Aorta (tissue), 5 donors: Measurements from ENCODE around the gene GRN. TPM values are rescaled to one million over a fixed set of nuclear protein-coding genes. Genes with fewer than 3 reads are reported as not detected.
"Not testable (repeated sequence)": the region's sequence is repeated elsewhere in the genome, so short reads cannot be mapped to it uniquely, and the experiment has no call there.

Experiments
- ATAC-seq: fragments of 200-7000 bp; cut with Tn5 transposase; one replicate; pipeline ENCODE4 v1.9.1; 2022; ENCODE audit warnings: moderate library complexity; ENCODE audit not compliant: low FRiP score
- DNase-seq, 2 donors: peaks; one replicate each; pipeline ENCODE4 v3.0.0-alpha.2; 2020
- H3K27ac ChIP-seq, 2 donors: one replicate each; pipeline ENCODE4 v1.5.1; 2013; ENCODE audit warnings: low read length in 2 of 2, mild to moderate bottlenecking in 2 of 2, moderate library complexity in 2 of 2, control low read depth in 1 of 2, inconsistent platforms in 1 of 2, low read depth in 1 of 2
- H3K27me3 ChIP-seq, 2 donors: one replicate each; pipeline ENCODE4 v1.6.1; 2013; ENCODE audit warnings: control low read depth in 1 of 2, low read length in 1 of 2, mild to moderate bottlenecking in 1 of 2, moderate library complexity in 1 of 2; ENCODE audit not compliant: insufficient read depth in 2 of 2, control insufficient read depth in 1 of 2
- H3K36me3 ChIP-seq, 2 donors: one replicate each; pipeline ENCODE4 v1.6.1; 2013; ENCODE audit warnings: control low read depth in 1 of 2, low read length in 1 of 2, mild to moderate bottlenecking in 1 of 2; ENCODE audit not compliant: insufficient read depth in 2 of 2, control insufficient read depth in 1 of 2
- H3K4me1 ChIP-seq, 2 donors: one replicate each; pipeline ENCODE4 v1.6.1; 2013; ENCODE audit warnings: low read length in 2 of 2, control low read depth in 1 of 2, mild to moderate bottlenecking in 1 of 2, moderate library complexity in 1 of 2; ENCODE audit not compliant: insufficient read depth in 2 of 2, control insufficient read depth in 1 of 2
- H3K4me3 ChIP-seq, 2 donors: one replicate each; pipeline ENCODE4 v1.5.1; 2013; ENCODE audit warnings: low read length in 2 of 2, control low read depth in 1 of 2, mild to moderate bottlenecking in 1 of 2
- H3K9me3 ChIP-seq: one replicate; pipeline ENCODE4 v1.6.1; 2013; ENCODE audit warnings: mild to moderate bottlenecking, low read length; ENCODE audit not compliant: control insufficient read depth
- WGBS, 2 donors: extraction: QIAGEN DNeasy Blood & Tissue Kit; methylation state at CpG; one replicate each; pipeline ENCODE4 v1.1.7; 2013; 5-methylcytosine and 5-hydroxymethylcytosine counted together
- intact Hi-C, 2 donors: fragments of 100-400 bp; cut with DNase I; formaldehyde crosslinking; loops; one replicate each; pipeline versions ENCODE4 v1.14.2 to v1.15.0; 2022
- polyA plus RNA-seq, 2 donors: library from polyadenylated mRNA; stranded (reverse); fragments of 200-250 nt; gene quantifications; one replicate each; pipeline ENCODE4 v1.2.3, GENCODE V29; 2013
- total RNA-seq, 2 donors: library from RNA; stranded (reverse); fragmentation: NEBNext Ultra II Directional; extraction: Animal tissue kit (Norgen Biotek cat#: 25700); gene quantifications; one replicate each; pipeline ENCODE4 v1.2.1, GENCODE V29; 2021
- donor health status: healthy with polysubstance abuse.
- donor health status: Bipolar disorder and iron deficiency.
- donor health status: DM: no; HTN: no; CAD: no.
- donor health status: DM: no; HTN: no; CAD: no.
- donor health status: DM: yes; HTN: yes; CAD: no.

Gene GRN
- total and polyA plus RNA-seq, 4 donors: 125 to 248 (median 154) TPM

DNA sequence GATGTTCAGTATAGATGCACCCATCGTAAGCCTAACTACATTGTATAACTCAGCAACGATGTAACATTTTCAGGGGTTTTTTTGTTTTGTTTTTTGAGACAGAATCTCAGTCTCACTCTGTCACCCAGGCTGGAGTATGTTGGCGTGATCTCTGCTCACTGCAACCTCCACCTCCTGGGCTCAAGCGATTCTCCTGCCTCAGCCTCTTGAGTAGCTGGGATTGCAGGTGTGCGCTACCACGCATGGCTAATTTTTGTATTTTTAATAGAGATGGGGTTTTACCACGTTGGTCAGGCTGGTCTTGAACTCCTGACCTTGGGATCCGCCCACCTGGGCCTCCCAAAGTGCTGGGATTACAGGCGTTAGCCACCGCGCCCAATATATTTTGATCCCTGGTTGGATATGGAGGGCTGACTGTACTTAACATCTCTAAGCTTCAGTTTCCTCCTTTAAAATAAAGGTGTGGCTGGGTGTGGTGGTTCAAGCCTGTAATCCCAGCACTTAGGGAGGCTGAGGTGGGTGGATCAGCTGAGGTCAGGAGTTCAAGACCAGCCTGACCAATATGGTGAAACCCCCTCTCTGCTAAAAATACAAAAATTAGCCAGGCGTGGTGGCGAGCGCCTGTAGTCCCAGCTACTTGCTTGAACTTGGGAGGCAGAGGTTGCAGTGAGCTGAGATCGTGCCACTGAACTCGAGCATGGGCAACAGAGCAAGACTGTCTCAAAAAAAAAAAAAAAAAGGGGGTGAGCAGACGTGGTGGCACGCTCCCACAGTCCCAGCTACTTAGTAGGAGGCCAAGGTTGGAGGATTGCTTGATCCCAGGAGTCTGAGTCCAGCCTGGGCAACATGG is 2.3 kb downstream of the GRN start:
- DNase-seq: peak in 1 of 2 donors; percentile 22
- WGBS, 2 donors: 83 to 85% methylated on average over 18 of the region's 18 CpGs
- H3K27me3 ChIP-seq, H3K9me3 ChIP-seq, H3K36me3 ChIP-seq, H3K4me3 ChIP-seq, ATAC-seq, H3K4me1 ChIP-seq, H3K27ac ChIP-seq: not testable (repeated sequence)
- intact Hi-C loops: loop anchor here in 1 of 2 donors (10.0 kb wide), 1 partner anchor 953 kb away; the partner anchor contains the start of gene ARL4D

DNA sequence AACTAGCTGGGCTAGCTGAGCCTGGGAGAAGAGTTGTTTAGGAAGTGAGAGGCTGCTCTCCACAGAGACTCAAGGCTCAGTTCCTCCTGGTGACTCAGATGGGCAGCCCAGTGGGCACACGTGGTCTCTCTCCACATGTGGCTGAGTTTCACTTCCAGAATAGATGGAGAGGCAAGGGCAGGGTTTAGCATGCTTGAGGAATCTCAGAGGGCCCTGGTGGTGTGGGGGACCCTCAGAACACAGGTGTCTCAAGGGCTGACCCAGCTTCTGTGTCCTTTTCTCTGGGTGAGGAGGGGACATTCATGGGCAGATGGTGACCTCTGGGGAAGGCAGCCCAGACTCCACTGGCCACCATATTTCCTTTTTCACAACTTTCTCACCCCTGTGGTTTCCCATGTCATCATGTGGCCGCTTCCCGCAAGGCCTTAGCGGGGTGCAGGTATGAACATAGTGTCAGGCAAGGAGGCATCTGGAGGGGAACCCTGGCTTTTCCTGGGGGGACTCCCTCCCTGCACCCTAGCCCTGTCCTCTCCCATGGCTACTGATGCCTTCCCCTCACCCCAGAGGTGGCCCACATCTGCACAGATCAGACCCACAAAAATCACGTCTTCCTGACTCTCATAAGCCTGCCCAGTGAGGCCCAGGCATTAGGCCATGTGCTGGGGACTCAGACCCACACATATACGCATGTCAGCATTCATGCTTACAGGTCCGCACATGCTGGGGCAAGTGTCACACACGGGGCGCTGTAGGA is 3.3 kb downstream of the GRN start:
- Histone ChIP-seq H3K4me1 (peaks cover 0 to 3% of the 10 kb centered on the region in 2 donors), H3K27ac (no peak overlapping the region), H3K4me3 (no peak overlapping the region), H3K36me3 (no peaks in the 10 kb centered on the region), H3K9me3 (no peaks in the 10 kb centered on the region), H3K27me3 (no peaks in the 10 kb centered on the region)
- intact Hi-C loops: loop anchor here in 1 of 2 donors (10.0 kb wide), 1 partner anchor 954 kb away; the partner anchor contains the start of gene ARL4D
- ATAC-seq (no peak), DNase-seq (peak in 1 of 2 donors; percentile 78)
- WGBS, 2 donors: 77 to 79% methylated on average over 9 of the region's 9 CpGs

DNA sequence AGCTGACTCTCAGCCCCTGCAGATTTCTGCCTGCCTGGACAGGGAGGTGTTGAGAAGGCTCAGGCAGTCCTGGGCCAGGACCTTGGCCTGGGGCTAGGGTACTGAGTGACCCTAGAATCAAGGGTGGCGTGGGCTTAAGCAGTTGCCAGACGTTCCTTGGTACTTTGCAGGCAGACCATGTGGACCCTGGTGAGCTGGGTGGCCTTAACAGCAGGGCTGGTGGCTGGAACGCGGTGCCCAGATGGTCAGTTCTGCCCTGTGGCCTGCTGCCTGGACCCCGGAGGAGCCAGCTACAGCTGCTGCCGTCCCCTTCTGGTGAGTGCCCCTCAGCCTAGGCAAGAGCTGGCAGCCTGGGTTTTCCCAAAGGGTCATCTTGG is 3.9 kb downstream of the GRN start:
- Histone ChIP-seq H3K4me3 (no peak overlapping the region), H3K27me3 (no peaks in the 10 kb centered on the region), H3K9me3 (no peaks in the 10 kb centered on the region), H3K4me1 (peaks cover 0 to 3% of the 10 kb centered on the region in 2 donors), H3K36me3 (no peaks in the 10 kb centered on the region), H3K27ac (no peak overlapping the region)
- intact Hi-C loops: loop anchor here in 1 of 2 donors (10.0 kb wide), 1 partner anchor 954 kb away; the partner anchor contains the start of gene ARL4D
- ATAC-seq (no peak), DNase-seq (peak in 1 of 2 donors; percentile 37)
- WGBS, 2 donors: 85% methylated on average over 6 of the region's 6 CpGs

DNA sequence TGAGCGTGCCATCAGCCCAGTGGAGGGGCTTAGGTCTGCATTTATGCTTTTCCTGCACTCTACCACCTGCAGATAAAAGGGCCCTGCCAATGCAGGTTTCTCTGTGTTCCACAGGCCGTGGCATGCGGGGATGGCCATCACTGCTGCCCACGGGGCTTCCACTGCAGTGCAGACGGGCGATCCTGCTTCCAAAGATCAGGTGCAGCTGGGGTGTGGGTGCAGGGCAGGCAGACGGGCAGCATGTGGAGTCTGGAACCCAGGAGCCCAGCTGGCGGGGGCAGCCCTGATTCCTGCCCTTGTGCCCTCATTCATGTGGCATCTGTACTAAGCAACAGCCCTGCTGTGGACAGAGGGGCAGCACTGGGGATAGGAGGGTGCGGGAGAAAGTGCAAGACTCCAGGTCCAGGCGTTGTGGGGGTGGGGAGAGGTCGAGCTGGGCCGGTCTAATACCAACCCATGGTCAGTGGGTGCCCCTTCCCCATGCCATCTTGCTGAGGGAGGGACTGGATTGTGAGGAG is 4.5 kb downstream of the GRN start:
- Histone ChIP-seq H3K36me3 (no peaks in the 10 kb centered on the region), H3K9me3 (no peaks in the 10 kb centered on the region), H3K27me3 (no peaks in the 10 kb centered on the region), H3K4me3 (no peak overlapping the region), H3K4me1 (no peaks in the 10 kb centered on the region), H3K27ac (no peak overlapping the region)
- DNase-seq (peak in 1 of 2 donors; percentile 42), ATAC-seq (no peak)
- 84 to 86% methylated on average over 12 of the region's 12 CpGs for WGBS, 2 donors
- intact Hi-C loops: loop anchor here in 1 of 2 donors (10.0 kb wide), 1 partner anchor 955 kb away; the partner anchor contains the start of gene ARL4D

DNA sequence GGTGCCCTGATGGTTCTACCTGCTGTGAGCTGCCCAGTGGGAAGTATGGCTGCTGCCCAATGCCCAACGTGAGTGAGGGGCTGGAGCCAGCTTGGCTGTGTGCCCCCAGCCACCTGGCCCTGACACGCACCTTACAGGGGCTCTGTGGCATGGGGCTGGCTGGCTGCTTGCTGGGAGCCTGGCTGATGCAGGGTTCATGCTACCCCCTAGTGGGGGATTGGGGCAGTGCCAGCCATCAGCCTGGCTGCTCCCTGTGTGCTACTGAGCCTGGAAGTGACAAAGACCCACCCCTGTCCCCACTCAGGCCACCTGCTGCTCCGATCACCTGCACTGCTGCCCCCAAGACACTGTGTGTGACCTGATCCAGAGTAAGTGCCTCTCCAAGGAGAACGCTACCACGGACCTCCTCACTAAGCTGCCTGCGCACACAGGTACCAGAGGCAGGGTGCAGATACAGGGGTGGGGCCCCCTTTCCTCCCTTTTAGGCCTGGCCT is 5.7 kb downstream of the GRN start:
- WGBS, 2 donors: 66% methylated on average over 6 of the region's 6 CpGs
- Histone ChIP-seq H3K27ac (no peak overlapping the region), H3K36me3 (no peaks in the 10 kb centered on the region), H3K4me3 (no peak overlapping the region), H3K27me3 (no peaks in the 10 kb centered on the region), H3K9me3 (no peaks in the 10 kb centered on the region), H3K4me1 (no peaks in the 10 kb centered on the region)
- intact Hi-C loops: no loop called here
- DNase-seq (peak; percentile 68 to 87), ATAC-seq (peak; percentile 47)

DNA sequence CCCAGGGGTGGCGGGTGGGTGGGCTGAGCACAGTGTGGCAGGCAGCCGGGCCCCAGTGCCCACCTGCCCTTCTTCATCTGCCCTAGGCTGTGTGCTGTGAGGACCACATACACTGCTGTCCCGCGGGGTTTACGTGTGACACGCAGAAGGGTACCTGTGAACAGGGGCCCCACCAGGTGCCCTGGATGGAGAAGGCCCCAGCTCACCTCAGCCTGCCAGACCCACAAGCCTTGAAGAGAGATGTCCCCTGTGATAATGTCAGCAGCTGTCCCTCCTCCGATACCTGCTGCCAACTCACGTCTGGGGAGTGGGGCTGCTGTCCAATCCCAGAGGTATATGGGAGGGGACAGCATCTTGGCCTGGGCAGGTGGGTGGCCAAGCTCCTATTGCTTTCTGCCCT is 6.4 kb downstream of the GRN start:
- no peak overlapping the region for H3K4me3 ChIP-seq
- no peaks in the 10 kb centered on the region for H3K9me3 ChIP-seq
- intact Hi-C loops: no loop called here
- H3K27ac ChIP-seq: no peak overlapping the region
- H3K4me1 ChIP-seq: no peaks in the 10 kb centered on the region
- ATAC-seq (no peak), DNase-seq (peak in 1 of 2 donors; percentile 18)
- H3K36me3 ChIP-seq: no peaks in the 10 kb centered on the region
- WGBS, 2 donors: 87% methylated on average over 8 of the region's 8 CpGs
- H3K27me3 ChIP-seq: no peaks in the 10 kb centered on the region

DNA sequence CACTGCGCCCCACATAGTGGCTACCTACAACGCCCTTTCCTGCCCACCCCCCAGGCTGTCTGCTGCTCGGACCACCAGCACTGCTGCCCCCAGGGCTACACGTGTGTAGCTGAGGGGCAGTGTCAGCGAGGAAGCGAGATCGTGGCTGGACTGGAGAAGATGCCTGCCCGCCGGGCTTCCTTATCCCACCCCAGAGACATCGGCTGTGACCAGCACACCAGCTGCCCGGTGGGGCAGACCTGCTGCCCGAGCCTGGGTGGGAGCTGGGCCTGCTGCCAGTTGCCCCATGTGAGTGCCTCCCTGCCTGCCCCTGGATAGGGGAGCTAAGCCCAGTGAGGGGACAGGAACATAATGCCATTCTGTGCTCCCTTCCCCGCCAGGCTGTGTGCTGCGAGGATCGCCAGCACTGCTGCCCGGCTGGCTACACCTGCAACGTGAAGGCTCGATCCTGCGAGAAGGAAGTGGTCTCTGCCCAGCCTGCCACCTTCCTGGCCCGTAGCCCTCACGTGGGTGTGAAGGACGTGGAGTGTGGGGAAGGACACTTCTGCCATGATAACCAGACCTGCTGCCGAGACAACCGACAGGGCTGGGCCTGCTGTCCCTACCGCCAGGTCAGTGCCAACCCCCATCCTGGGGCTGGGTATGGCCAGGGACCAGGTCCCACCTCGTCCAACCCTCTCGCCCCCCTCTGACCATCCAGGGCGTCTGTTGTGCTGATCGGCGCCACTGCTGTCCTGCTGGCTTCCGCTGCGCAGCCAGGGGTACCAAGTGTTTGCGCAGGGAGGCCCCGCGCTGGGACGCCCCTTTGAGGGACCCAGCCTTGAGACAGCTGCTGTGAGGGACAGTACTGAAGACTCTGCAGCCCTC is 7.1 kb downstream of the GRN start:
- no peak overlapping the region for H3K4me3 ChIP-seq
- no peaks in the 10 kb centered on the region for H3K36me3 ChIP-seq
- no peak overlapping the region for H3K27ac ChIP-seq
- WGBS, 2 donors: 83 to 84% methylated on average over 36 of the region's 36 CpGs
- peak in 1 of 2 donors; percentile 49 for DNase-seq
- no peak for ATAC-seq
- H3K4me1 ChIP-seq: no peaks in the 10 kb centered on the region
- intact Hi-C loops: no loop called here
- no peaks in the 10 kb centered on the region for H3K27me3 ChIP-seq
- H3K9me3 ChIP-seq: no peaks in the 10 kb centered on the region
